ENCODE measurements around the gene TFRC. TPM values are rescaled to one million over a fixed set of nuclear protein-coding genes. Genes with fewer than 3 reads are reported as not detected.

Gene TFRC
- total and polyA plus RNA-seq, 4 donors: 19.1 to 1,250 (median 73.3) TPM

DNA sequence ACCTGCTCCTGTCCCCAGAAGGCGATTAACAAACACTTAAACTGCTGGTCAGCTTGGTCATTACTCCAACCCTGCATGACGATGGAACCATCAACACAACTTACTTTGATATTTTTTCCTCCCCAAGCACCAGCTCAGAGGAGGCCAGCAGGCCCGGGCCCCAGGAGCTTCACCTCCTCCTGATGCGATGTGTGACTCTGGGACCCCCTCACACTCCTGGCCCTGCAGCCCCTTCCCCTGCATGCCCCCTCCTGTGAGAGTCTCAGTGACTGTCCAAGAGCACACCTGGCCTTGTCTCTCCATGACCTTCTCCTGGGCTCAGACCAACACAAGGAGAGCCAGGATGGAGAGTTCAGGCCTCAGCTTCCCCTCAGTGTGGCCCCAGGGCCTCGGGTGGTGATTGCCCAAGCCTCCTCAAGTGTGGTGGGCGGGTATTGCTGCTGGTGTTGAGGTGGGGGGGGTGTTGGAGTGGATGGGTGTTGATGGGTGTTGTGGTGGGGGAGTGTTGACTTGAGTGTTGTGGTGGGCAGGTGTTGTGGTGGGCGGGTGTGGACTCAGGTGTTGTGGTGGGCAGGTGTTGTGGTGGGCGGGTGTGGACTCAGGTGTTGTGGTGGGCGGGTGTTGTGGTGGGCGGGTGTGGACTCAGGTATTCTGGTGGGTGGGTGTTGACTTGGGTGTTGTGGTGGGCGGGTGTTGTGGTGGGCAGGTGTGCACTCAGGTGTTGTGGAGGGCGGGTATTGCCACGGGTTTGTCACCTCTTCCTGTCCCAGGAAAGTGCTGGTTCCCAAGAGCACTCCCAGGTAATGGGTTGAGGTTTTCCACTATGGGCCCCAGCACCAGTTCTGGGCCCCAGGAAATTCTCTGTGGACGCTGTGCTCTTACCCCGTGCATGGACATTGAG lies 68.1 kb downstream of the TFRC start:
- TF ChIP-seq EGR1 (IDR thresholded peaks at IDR 0.05; ENCODE audit: low read depth in 2 of 2) (no peak), YY1 (IDR thresholded peaks at IDR 0.05) (no peak), RAD21 (IDR thresholded peaks at IDR 0.05) (no peak), JUND (IDR thresholded peaks at IDR 0.05) (no peak), SP1 (IDR thresholded peaks at IDR 0.05) (no peak), TAF1 (conservative IDR thresholded peaks at IDR 0.05) (no peak), NR2F2 (IDR thresholded peaks at IDR 0.05) (no peak), GABPA (IDR thresholded peaks at IDR 0.05 in 1 of 2, conservative IDR thresholded peaks at IDR 0.05 in 1 of 2) (no peak), FOXA2 (IDR thresholded peaks at IDR 0.05) (no peak), FOXA1 (IDR thresholded peaks at IDR 0.05) (no peak), REST (IDR thresholded peaks at IDR 0.05) (no peak), HNF4A (conservative IDR thresholded peaks at IDR 0.05) (no peak)
- TF ChIP-seq, protein P1, sequence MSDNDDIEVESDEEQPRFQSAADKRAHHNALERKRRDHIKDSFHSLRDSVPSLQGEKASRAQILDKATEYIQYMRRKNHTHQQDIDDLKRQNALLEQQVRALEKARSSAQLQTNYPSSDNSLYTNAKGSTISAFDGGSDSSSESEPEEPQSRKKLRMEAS (IDR thresholded peaks at IDR 0.05): no peak
- Histone ChIP-seq H3K27me3 (ENCODE audit: control insufficient read depth in 4 of 4, insufficient read depth in 4 of 4, low read length in 3 of 4) (no peaks in the 10 kb centered on the region), H3K9ac (ENCODE audit: low read depth in 1 of 2, low read length in 2 of 2) (no peak overlapping the region), H3K27ac (ENCODE audit: low read depth in 1 of 2, low read length in 2 of 2) (no peak overlapping the region), H3K9me3 (ENCODE audit: control insufficient read depth in 4 of 4, low read length in 3 of 4) (no peaks in the 10 kb centered on the region), H3K4me1 (ENCODE audit: control insufficient read depth in 4 of 4, insufficient read depth in 4 of 4, low read length in 3 of 4) (no peaks in the 10 kb centered on the region), H3K36me3 (ENCODE audit: control insufficient read depth in 4 of 4, insufficient read depth in 3 of 4, low read depth in 1 of 4, low read length in 3 of 4) (no peaks in the 10 kb centered on the region), H3K4me3 (ENCODE audit: low read depth in 1 of 3, low read length in 3 of 3) (no peak overlapping the region)
- DNase-seq (ENCODE audit: low spot score): no peak
- 88% methylated on average over 15 of the region's 15 CpGs for WGBS

GRCh38 chr3:196012941-196013476 lies 68.9 kb downstream of the TFRC start:
- TF ChIP-seq FOXA1 (IDR thresholded peaks at IDR 0.05) (no peak), REST (IDR thresholded peaks at IDR 0.05) (no peak), YY1 (IDR thresholded peaks at IDR 0.05) (no peak), HNF4G (IDR thresholded peaks at IDR 0.05) (no peak), ZBTB33 (IDR thresholded peaks at IDR 0.05) (no peak), SP1 (IDR thresholded peaks at IDR 0.05) (no peak), ATF3 (IDR thresholded peaks at IDR 0.05) (no peak), JUND (IDR thresholded peaks at IDR 0.05) (no peak), NR2F2 (IDR thresholded peaks at IDR 0.05) (no peak), TAF1 (conservative IDR thresholded peaks at IDR 0.05) (no peak), RAD21 (IDR thresholded peaks at IDR 0.05) (no peak), EGR1 (IDR thresholded peaks at IDR 0.05; ENCODE audit: low read depth in 2 of 2) (no peak)
- TF ChIP-seq, protein P1 (IDR thresholded peaks at IDR 0.05): no peak
- no peak for DNase-seq (ENCODE audit: low spot score)
- Histone ChIP-seq H3K9me3 (ENCODE audit: control insufficient read depth in 4 of 4, low read length in 3 of 4) (no peaks in the 10 kb centered on the region), H3K27me3 (ENCODE audit: control insufficient read depth in 4 of 4, insufficient read depth in 4 of 4, low read length in 3 of 4) (no peaks in the 10 kb centered on the region), H3K36me3 (ENCODE audit: control insufficient read depth in 4 of 4, insufficient read depth in 3 of 4, low read depth in 1 of 4, low read length in 3 of 4) (no peaks in the 10 kb centered on the region), H3K27ac (ENCODE audit: low read depth in 1 of 2, low read length in 2 of 2) (no peak overlapping the region), H3K9ac (ENCODE audit: low read depth in 1 of 2, low read length in 2 of 2) (no peak overlapping the region), H3K4me1 (ENCODE audit: control insufficient read depth in 4 of 4, insufficient read depth in 4 of 4, low read length in 3 of 4) (no peaks in the 10 kb centered on the region), H3K4me3 (ENCODE audit: low read depth in 1 of 3, low read length in 3 of 3) (no peak overlapping the region)
- 90% methylated on average over 15 of the region's 15 CpGs for WGBS

Measured in liver (tissue), 9 donors.